H9 (cell line): ENCODE measurements around the gene EXOC2. TPM values are rescaled to one million over a fixed set of nuclear protein-coding genes. Genes with fewer than 3 reads are reported as not detected.

Experiments used
- DNase-seq: peaks from one replicate; pipeline ENCODE4 v3.0.0-alpha.2; 2017
- H2AFZ ChIP-seq: one replicate; pipeline ENCODE4 v1.6.1; 2013; ENCODE audit warnings: mild to moderate bottlenecking, low read length, control low read depth, moderate library complexity
- H2AK5ac ChIP-seq: 2 replicates; pipeline ENCODE4 v1.6.1; 2013; ENCODE audit warnings: low read length, control low read depth, mixed read lengths; ENCODE audit not compliant: insufficient read length
- H2BK120ac ChIP-seq: one replicate; pipeline ENCODE4 v1.6.1; 2013; ENCODE audit warnings: low read depth, mild to moderate bottlenecking, low read length, control low read depth, inconsistent platforms; ENCODE audit not compliant: poor library complexity, severe bottlenecking
- H2BK12ac ChIP-seq: 2 replicates; pipeline ENCODE4 v1.6.1; 2013; ENCODE audit warnings: low read length, control low read depth, mixed read lengths, low read depth; ENCODE audit not compliant: insufficient read length
- H2BK15ac ChIP-seq: 2 replicates; pipeline ENCODE4 v1.6.1; 2013; ENCODE audit warnings: low read depth, low read length, control low read depth
- H2BK20ac ChIP-seq: one replicate; pipeline ENCODE4 v1.6.1; 2013; ENCODE audit warnings: low read depth, mild to moderate bottlenecking, low read length, control low read depth, inconsistent platforms; ENCODE audit not compliant: poor library complexity, severe bottlenecking
- H2BK5ac ChIP-seq: 2 replicates; pipeline ENCODE4 v1.6.1; 2013; ENCODE audit warnings: low read length, control low read depth, mixed read lengths; ENCODE audit not compliant: insufficient read length
- H3K14ac ChIP-seq: 2 replicates; pipeline ENCODE4 v1.6.1; 2013; ENCODE audit warnings: low read length, control low read depth; ENCODE audit not compliant: insufficient read depth
- H3K18ac ChIP-seq: 2 replicates; pipeline ENCODE4 v1.6.1; 2013; ENCODE audit warnings: low read depth, mild to moderate bottlenecking, mixed read lengths, low read length, control low read depth; ENCODE audit not compliant: insufficient read length
- H3K23ac ChIP-seq: 2 replicates; pipeline ENCODE4 v1.6.1; 2013; ENCODE audit warnings: low read length, control low read depth, mixed read lengths, low read depth; ENCODE audit not compliant: insufficient read length
- H3K23me2 ChIP-seq: 2 replicates; pipeline ENCODE4 v1.6.1; 2013; ENCODE audit warnings: low read depth, mild to moderate bottlenecking, mixed read lengths, low read length, control low read depth; ENCODE audit not compliant: insufficient read length, poor library complexity, severe bottlenecking
- H3K27ac ChIP-seq: 2 replicates; pipeline ENCODE4 v1.5.1; 2013; ENCODE audit warnings: low read length, control low read depth, mixed read lengths, low read depth; ENCODE audit not compliant: insufficient read length
- H3K27me3 ChIP-seq: 2 replicates; pipeline ENCODE4 v1.6.1; 2013; ENCODE audit warnings: low read length, control low read depth, inconsistent platforms; ENCODE audit not compliant: insufficient read depth
- H3K4ac ChIP-seq: 2 replicates; pipeline ENCODE4 v1.6.1; 2013; ENCODE audit warnings: low read depth, mild to moderate bottlenecking, control low read depth, inconsistent platforms, low read length, moderate library complexity
- H3K4me1 ChIP-seq: 2 replicates; pipeline ENCODE4 v1.6.1; 2013; ENCODE audit warnings: low read length, control low read depth, inconsistent platforms; ENCODE audit not compliant: insufficient read depth
- H3K4me2 ChIP-seq: 2 replicates; pipeline ENCODE4 v1.6.1; 2013; ENCODE audit warnings: low read length, control low read depth, mixed read lengths; ENCODE audit not compliant: insufficient read length, insufficient read depth
- H3K56ac ChIP-seq: 2 replicates; pipeline ENCODE4 v1.6.1; 2013; ENCODE audit warnings: low read depth, mild to moderate bottlenecking, mixed read lengths, low read length, control low read depth; ENCODE audit not compliant: insufficient read length
- H3K79me1 ChIP-seq: 2 replicates; pipeline ENCODE4 v1.6.1; 2013; ENCODE audit warnings: low read depth, mild to moderate bottlenecking, moderate library complexity, low read length, control low read depth, inconsistent platforms; ENCODE audit not compliant: insufficient read depth, poor library complexity, severe bottlenecking
- H3K79me2 ChIP-seq: 2 replicates; pipeline ENCODE4 v1.6.1; 2013; ENCODE audit warnings: low read length, control low read depth, inconsistent platforms; ENCODE audit not compliant: insufficient read depth
- H3K9ac ChIP-seq: 2 replicates; pipeline ENCODE4 v1.6.1; 2013; ENCODE audit warnings: low read length, control low read depth, mixed read lengths; ENCODE audit not compliant: insufficient read length; ENCODE audit errors: extremely low read depth
- H3K9me3 ChIP-seq: one replicate; pipeline ENCODE4 v1.6.1; 2013; ENCODE audit warnings: low read depth, low read length, inconsistent platforms; ENCODE audit not compliant: control insufficient read depth
- H3T11ph ChIP-seq: one replicate; pipeline ENCODE4 v1.6.1; 2013; ENCODE audit warnings: mild to moderate bottlenecking, low read length, control low read depth, inconsistent platforms
- H4K20me1 ChIP-seq: one replicate; pipeline ENCODE4 v1.6.1; 2013; ENCODE audit not compliant: control insufficient read depth, insufficient read length, insufficient read depth
- H4K5ac ChIP-seq: 2 replicates; pipeline ENCODE4 v1.6.1; 2013; ENCODE audit warnings: low read depth, mild to moderate bottlenecking, mixed read lengths, low read length, control low read depth; ENCODE audit not compliant: insufficient read length
- H4K8ac ChIP-seq: replicated peaks from 2 replicates; pipeline ENCODE4 v1.6.1; 2013; ENCODE audit warnings: low read length, control low read depth, mixed read lengths, low read depth; ENCODE audit not compliant: insufficient read length
- H4K91ac ChIP-seq: 2 replicates; pipeline ENCODE4 v1.6.1; 2013; ENCODE audit warnings: low read depth, mild to moderate bottlenecking, moderate library complexity, mixed read lengths, low read length, control low read depth; ENCODE audit not compliant: insufficient read length
- H3K27ac Mint-ChIP-seq, 3 experiments: 2 replicates in 2 of 3; 3 replicates in 1 of 3; pipeline ENCODE4 v1.8.0; 2020 to 2021; ENCODE audit warnings: mixed read lengths in 3 of 3, mild to moderate bottlenecking in 1 of 3, moderate library complexity in 1 of 3
- H3K27me3 Mint-ChIP-seq: 2 replicates; pipeline ENCODE4 v1.8.0; 2021; ENCODE audit warnings: low read depth, mild to moderate bottlenecking, moderate library complexity, mixed read lengths
- H3K36me3 Mint-ChIP-seq, 3 experiments: 2 replicates in 2 of 3; 3 replicates in 1 of 3; pipeline ENCODE4 v1.8.0; 2020 to 2021; ENCODE audit warnings: low read depth in 3 of 3, mixed read lengths in 3 of 3; ENCODE audit not compliant: insufficient read depth in 1 of 3
- H3K4me1 Mint-ChIP-seq, 2 experiments: 2 replicates each; pipeline ENCODE4 v1.8.0; 2020; ENCODE audit warnings: mixed read lengths in 2 of 2
- H3K4me3 Mint-ChIP-seq, 2 experiments: 2 replicates in 1 of 2; 3 replicates in 1 of 2; pipeline ENCODE4 v1.8.0; 2020 to 2021; ENCODE audit warnings: mild to moderate bottlenecking in 2 of 2, mixed read lengths in 2 of 2, moderate library complexity in 1 of 2
- H3K9me3 Mint-ChIP-seq, 2 experiments: 2 replicates in 1 of 2; 3 replicates in 1 of 2; pipeline ENCODE4 v1.8.0; 2020; ENCODE audit warnings: mild to moderate bottlenecking in 2 of 2, mixed read lengths in 2 of 2, moderate library complexity in 1 of 2
- whole genome bisulfite sequencing: extraction: QIAGEN DNeasy Blood & Tissue Kit; methylation state at CpG from one replicate; pipeline ENCODE4 v1.1.7; 2013; ENCODE audit warnings: missing lambda C conversion rate, low lambda C conversion rate, mixed read lengths; ENCODE audit not compliant: insufficient read length; ENCODE audit errors: extremely low coverage; 5-methylcytosine and 5-hydroxymethylcytosine counted together
- total RNA-seq: library from RNA; stranded (reverse); gene quantifications from 2 replicates; pipeline ENCODE4 v1.2.1, GENCODE V29; 2021
- TF ChIP-seq, protein P1 (sequence below): fragments of 200-600 bp; sonication (generic); conservative IDR thresholded peaks from 3 replicates; pipeline ENCODE4 v1.8.0; 2021; ENCODE audit warnings: antibody characterized with exemption, mild to moderate bottlenecking

The EXOC2 gene
- total RNA-seq, 1 experiment from 2014 or later = 29.9 TPM

DNA sequence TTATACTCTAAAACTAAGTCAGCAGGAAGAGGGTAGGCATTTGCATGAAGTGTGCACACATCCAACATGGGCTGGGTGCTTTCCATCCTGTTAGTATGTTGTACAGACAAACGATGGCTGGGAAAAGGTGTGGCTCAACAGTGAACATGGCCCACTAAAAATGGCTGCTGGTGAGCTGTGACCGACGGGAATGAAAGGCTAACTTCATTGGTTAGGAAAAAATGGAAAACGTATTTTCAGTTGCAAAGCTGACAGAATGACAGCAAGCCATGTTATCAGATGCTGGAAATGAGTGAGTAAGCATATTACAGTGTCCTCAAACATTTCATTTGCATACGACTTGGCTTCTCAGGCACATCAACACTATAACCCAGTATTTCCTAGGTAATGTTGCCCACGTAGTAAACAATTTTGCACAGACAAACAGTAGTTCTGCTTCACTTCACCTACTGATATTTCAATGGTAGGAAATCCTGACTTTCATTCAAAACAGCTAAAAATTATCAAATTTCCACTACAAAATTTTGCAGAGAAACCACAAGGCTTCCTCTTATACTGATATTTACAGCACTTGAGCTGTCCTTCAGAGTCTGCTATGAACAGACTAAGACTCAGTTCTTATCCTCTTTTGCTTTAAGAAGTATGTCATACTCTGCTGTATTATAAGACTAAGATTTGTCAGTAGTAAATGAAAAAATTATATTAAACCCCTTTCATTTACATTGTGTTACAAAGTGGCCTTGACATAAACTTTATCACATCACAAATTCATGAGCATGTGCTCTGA lies 202.5 kb downstream of the EXOC2 start:
- no peak overlapping the region for H4K91ac ChIP-seq
- H3K36me3 Mint-ChIP-seq = peaks cover 24 to 50% (median 45%) of the 10 kb centered on the region in 3 experiments
- H3K23me2 ChIP-seq = no peaks in the 10 kb centered on the region
- H3K56ac ChIP-seq = no peak overlapping the region
- no peaks in the 10 kb centered on the region for H3K27me3 Mint-ChIP-seq
- no peak overlapping the region for H3K14ac ChIP-seq
- no peaks in the 10 kb centered on the region for H3K79me2 ChIP-seq
- no peak overlapping the region for H3K9ac ChIP-seq
- no peak overlapping the region for H3K4ac ChIP-seq
- TF ChIP-seq, protein P1, sequence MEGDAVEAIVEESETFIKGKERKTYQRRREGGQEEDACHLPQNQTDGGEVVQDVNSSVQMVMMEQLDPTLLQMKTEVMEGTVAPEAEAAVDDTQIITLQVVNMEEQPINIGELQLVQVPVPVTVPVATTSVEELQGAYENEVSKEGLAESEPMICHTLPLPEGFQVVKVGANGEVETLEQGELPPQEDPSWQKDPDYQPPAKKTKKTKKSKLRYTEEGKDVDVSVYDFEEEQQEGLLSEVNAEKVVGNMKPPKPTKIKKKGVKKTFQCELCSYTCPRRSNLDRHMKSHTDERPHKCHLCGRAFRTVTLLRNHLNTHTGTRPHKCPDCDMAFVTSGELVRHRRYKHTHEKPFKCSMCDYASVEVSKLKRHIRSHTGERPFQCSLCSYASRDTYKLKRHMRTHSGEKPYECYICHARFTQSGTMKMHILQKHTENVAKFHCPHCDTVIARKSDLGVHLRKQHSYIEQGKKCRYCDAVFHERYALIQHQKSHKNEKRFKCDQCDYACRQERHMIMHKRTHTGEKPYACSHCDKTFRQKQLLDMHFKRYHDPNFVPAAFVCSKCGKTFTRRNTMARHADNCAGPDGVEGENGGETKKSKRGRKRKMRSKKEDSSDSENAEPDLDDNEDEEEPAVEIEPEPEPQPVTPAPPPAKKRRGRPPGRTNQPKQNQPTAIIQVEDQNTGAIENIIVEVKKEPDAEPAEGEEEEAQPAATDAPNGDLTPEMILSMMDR = no peak
- no peak overlapping the region for H4K5ac ChIP-seq
- H3K4me1 Mint-ChIP-seq = no peaks in the 10 kb centered on the region
- H3K4me2 ChIP-seq = no peak overlapping the region
- no peaks in the 10 kb centered on the region for H3K4me1 ChIP-seq
- no peaks in the 10 kb centered on the region for H3K9me3 ChIP-seq
- H2BK12ac ChIP-seq = no peak overlapping the region
- DNase-seq = no peak
- H2BK20ac ChIP-seq = no peak overlapping the region
- H3K27me3 ChIP-seq = no peaks in the 10 kb centered on the region
- no peak overlapping the region for H3K18ac ChIP-seq
- H3K9me3 Mint-ChIP-seq = peaks cover 0 to 11% of the 10 kb centered on the region in 2 experiments; a peak in 2 of 5 replicates
- no peak overlapping the region for H3K23ac ChIP-seq
- no peak overlapping the region for H2BK5ac ChIP-seq
- H4K20me1 ChIP-seq = no peaks in the 10 kb centered on the region
- no peak overlapping the region for H3T11ph ChIP-seq
- WGBS = no CpG with 5 or more reads among the region's 6 CpGs
- no peak overlapping the region for H2BK15ac ChIP-seq
- no peak overlapping the region for H3K4me3 Mint-ChIP-seq
- no peak overlapping the region for H2AFZ ChIP-seq
- no peak overlapping the region for H2BK120ac ChIP-seq
- peak overlapping the region in 2 of 3 experiments; percentile 39 to 62; a peak in 2 of 7 replicates for H3K27ac Mint-ChIP-seq
- H3K79me1 ChIP-seq = no peaks in the 10 kb centered on the region
- no peak overlapping the region for H2AK5ac ChIP-seq
- H3K27ac ChIP-seq = no peak overlapping the region
- H4K8ac ChIP-seq = no peak overlapping the region
